Measurements from ENCODE around the gene CYP26A1.
"Not testable (repeated sequence)": the region's sequence is repeated elsewhere in the genome, so short reads cannot be mapped to it uniquely, and the experiment has no call there.

The CYP26A1 gene

GRCh38 chr10:93088466-93088865 lies 14.8 kb downstream of the CYP26A1 start:
- Histone ChIP-seq H3K4me3 (ENCODE audit: low read length) (no peak overlapping the region), H3K36me3 (ENCODE audit: control insufficient read depth, insufficient read depth, low read length) (no peaks in the 10 kb centered on the region), H3K9ac (ENCODE audit: low read length) (no peak overlapping the region), H3K9me3 (ENCODE audit: control insufficient read depth, low read length) (no peaks in the 10 kb centered on the region), H3K4me1 (ENCODE audit: control insufficient read depth, insufficient read depth, low read length) (no peaks in the 10 kb centered on the region), H3K27me3 (ENCODE audit: control insufficient read depth, insufficient read depth, low read length) (peaks cover 3% of the 10 kb centered on the region)

- Histone ChIP-seq H3K9ac (ENCODE audit: low read length) (no peak overlapping the region), H3K9me3 (ENCODE audit: control insufficient read depth, low read length) (no peaks in the 10 kb centered on the region), H3K36me3 (ENCODE audit: control insufficient read depth, insufficient read depth, low read length) (no peaks in the 10 kb centered on the region), H3K27me3 (ENCODE audit: control insufficient read depth, insufficient read depth, low read length) (peaks cover 3% of the 10 kb centered on the region), H3K4me3 (ENCODE audit: low read length) (no peak overlapping the region), H3K4me1 (ENCODE audit: control insufficient read depth, insufficient read depth, low read length) (no peaks in the 10 kb centered on the region)
Observed at GRCh38 chr10:93090619-93091018, 16.9 kb downstream of the CYP26A1 start.

- H3K27me3 ChIP-seq (ENCODE audit: control insufficient read depth, insufficient read depth, low read length), result peaks cover 3% of the 10 kb centered on the region
- no peaks in the 10 kb centered on the region for H3K36me3 ChIP-seq (ENCODE audit: control insufficient read depth, insufficient read depth, low read length)
- H3K4me3 ChIP-seq (ENCODE audit: low read length), result no peak overlapping the region
- no peaks in the 10 kb centered on the region for H3K4me1 ChIP-seq (ENCODE audit: control insufficient read depth, insufficient read depth, low read length)
- no peaks in the 10 kb centered on the region for H3K9me3 ChIP-seq (ENCODE audit: control insufficient read depth, low read length)
- no peak overlapping the region for H3K9ac ChIP-seq (ENCODE audit: low read length)
Observed at GRCh38 chr10:93091960-93092359, 18.3 kb downstream of the CYP26A1 start.

- H3K4me3 ChIP-seq (ENCODE audit: low read length), result no peak overlapping the region
Observed at GRCh38 chr10:93095225-93095624, 21.5 kb downstream of the CYP26A1 start.

GRCh38 chr10:93096901-93097300 lies 23.2 kb downstream of the CYP26A1 start:
- H3K4me1 ChIP-seq (ENCODE audit: control insufficient read depth, insufficient read depth, low read length), result no peaks in the 10 kb centered on the region
- H3K4me3 ChIP-seq (ENCODE audit: low read length), result no peak overlapping the region
- no peaks in the 10 kb centered on the region for H3K36me3 ChIP-seq (ENCODE audit: control insufficient read depth, insufficient read depth, low read length)
- no peaks in the 10 kb centered on the region for H3K9me3 ChIP-seq (ENCODE audit: control insufficient read depth, low read length)
- no peak overlapping the region for H3K9ac ChIP-seq (ENCODE audit: low read length)
- H3K27me3 ChIP-seq (ENCODE audit: control insufficient read depth, insufficient read depth, low read length), result no peaks in the 10 kb centered on the region

More at GRCh38 chr10:93095225-93095624, 21.5 kb downstream of the CYP26A1 start:
- H3K9me3 ChIP-seq (ENCODE audit: control insufficient read depth, low read length), result no peaks in the 10 kb centered on the region
- H3K36me3 ChIP-seq (ENCODE audit: control insufficient read depth, insufficient read depth, low read length), result no peaks in the 10 kb centered on the region
- no peaks in the 10 kb centered on the region for H3K4me1 ChIP-seq (ENCODE audit: control insufficient read depth, insufficient read depth, low read length)
- H3K9ac ChIP-seq (ENCODE audit: low read length), result no peak overlapping the region
- no peaks in the 10 kb centered on the region for H3K27me3 ChIP-seq (ENCODE audit: control insufficient read depth, insufficient read depth, low read length)

- Histone ChIP-seq H3K9ac (ENCODE audit: low read length) (no peak overlapping the region), H3K9me3 (ENCODE audit: control insufficient read depth, low read length) (no peaks in the 10 kb centered on the region), H3K4me1 (ENCODE audit: control insufficient read depth, insufficient read depth, low read length) (no peaks in the 10 kb centered on the region), H3K27me3 (ENCODE audit: control insufficient read depth, insufficient read depth, low read length) (no peaks in the 10 kb centered on the region), H3K4me3 (ENCODE audit: low read length) (no peak overlapping the region), H3K36me3 (ENCODE audit: control insufficient read depth, insufficient read depth, low read length) (no peaks in the 10 kb centered on the region)
Observed at GRCh38 chr10:93097386-93097785, 23.7 kb downstream of the CYP26A1 start.

GRCh38 chr10:93098816-93099215 lies 25.1 kb downstream of the CYP26A1 start:
- Histone ChIP-seq H3K9ac (ENCODE audit: low read length) (no peak overlapping the region), H3K4me1 (ENCODE audit: control insufficient read depth, insufficient read depth, low read length) (no peaks in the 10 kb centered on the region), H3K4me3 (ENCODE audit: low read length) (no peak overlapping the region), H3K27me3 (ENCODE audit: control insufficient read depth, insufficient read depth, low read length) (no peaks in the 10 kb centered on the region), H3K9me3 (ENCODE audit: control insufficient read depth, low read length) (no peaks in the 10 kb centered on the region), H3K36me3 (ENCODE audit: control insufficient read depth, insufficient read depth, low read length) (no peaks in the 10 kb centered on the region)

GRCh38 chr10:93099670-93100069 lies 26.0 kb downstream of the CYP26A1 start:
- H3K9me3 ChIP-seq (ENCODE audit: control insufficient read depth, low read length), result no peaks in the 10 kb centered on the region
- no peak overlapping the region for H3K4me3 ChIP-seq (ENCODE audit: low read length)
- H3K9ac ChIP-seq (ENCODE audit: low read length), result no peak overlapping the region
- H3K27me3 ChIP-seq (ENCODE audit: control insufficient read depth, insufficient read depth, low read length), result no peaks in the 10 kb centered on the region
- no peaks in the 10 kb centered on the region for H3K4me1 ChIP-seq (ENCODE audit: control insufficient read depth, insufficient read depth, low read length)
- H3K36me3 ChIP-seq (ENCODE audit: control insufficient read depth, insufficient read depth, low read length), result no peaks in the 10 kb centered on the region

GRCh38 chr10:93101148-93101547 lies 27.5 kb downstream of the CYP26A1 start:
- H3K4me1 ChIP-seq (ENCODE audit: control insufficient read depth, insufficient read depth, low read length); H3K27me3 ChIP-seq (ENCODE audit: control insufficient read depth, insufficient read depth, low read length); H3K4me3 ChIP-seq (ENCODE audit: low read length); H3K9me3 ChIP-seq (ENCODE audit: control insufficient read depth, low read length); H3K36me3 ChIP-seq (ENCODE audit: control insufficient read depth, insufficient read depth, low read length); H3K9ac ChIP-seq (ENCODE audit: low read length): not testable (repeated sequence)

GRCh38 chr10:93103953-93104352 lies 30.3 kb downstream of the CYP26A1 start:
- no peaks in the 10 kb centered on the region for H3K4me1 ChIP-seq (ENCODE audit: control insufficient read depth, insufficient read depth, low read length)
- H3K27me3 ChIP-seq (ENCODE audit: control insufficient read depth, insufficient read depth, low read length), result no peaks in the 10 kb centered on the region
- H3K36me3 ChIP-seq (ENCODE audit: control insufficient read depth, insufficient read depth, low read length), result no peaks in the 10 kb centered on the region
- no peaks in the 10 kb centered on the region for H3K9me3 ChIP-seq (ENCODE audit: control insufficient read depth, low read length)
- H3K9ac ChIP-seq (ENCODE audit: low read length), result no peak overlapping the region
- H3K4me3 ChIP-seq (ENCODE audit: low read length), result no peak overlapping the region

GRCh38 chr10:93106631-93107072 lies 33.0 kb downstream of the CYP26A1 start:
- Histone ChIP-seq H3K9ac (ENCODE audit: low read length) (no peak overlapping the region), H3K9me3 (ENCODE audit: control insufficient read depth, low read length) (no peaks in the 10 kb centered on the region), H3K27me3 (ENCODE audit: control insufficient read depth, insufficient read depth, low read length) (no peaks in the 10 kb centered on the region), H3K4me3 (ENCODE audit: low read length) (no peak overlapping the region), H3K36me3 (ENCODE audit: control insufficient read depth, insufficient read depth, low read length) (no peaks in the 10 kb centered on the region), H3K4me1 (ENCODE audit: control insufficient read depth, insufficient read depth, low read length) (no peaks in the 10 kb centered on the region)

GRCh38 chr10:93110472-93111146 lies 36.9 kb downstream of the CYP26A1 start:
- no peak overlapping the region for H3K4me3 ChIP-seq (ENCODE audit: low read length)
- no peak overlapping the region for H3K9ac ChIP-seq (ENCODE audit: low read length)

GRCh38 chr10:93113042-93113441 lies 39.3 kb downstream of the CYP26A1 start:
- H3K9me3 ChIP-seq (ENCODE audit: control insufficient read depth, low read length), result no peaks in the 10 kb centered on the region
- H3K9ac ChIP-seq (ENCODE audit: low read length), result no peak overlapping the region
- no peaks in the 10 kb centered on the region for H3K36me3 ChIP-seq (ENCODE audit: control insufficient read depth, insufficient read depth, low read length)
- H3K4me3 ChIP-seq (ENCODE audit: low read length), result no peak overlapping the region
- H3K27me3 ChIP-seq (ENCODE audit: control insufficient read depth, insufficient read depth, low read length), result peaks cover 5% of the 10 kb centered on the region
- H3K4me1 ChIP-seq (ENCODE audit: control insufficient read depth, insufficient read depth, low read length), result no peaks in the 10 kb centered on the region

More at GRCh38 chr10:93110472-93111146, 36.9 kb downstream of the CYP26A1 start:
- Histone ChIP-seq H3K36me3 (ENCODE audit: control insufficient read depth, insufficient read depth, low read length) (no peaks in the 10 kb centered on the region), H3K4me1 (ENCODE audit: control insufficient read depth, insufficient read depth, low read length) (no peaks in the 10 kb centered on the region), H3K27me3 (ENCODE audit: control insufficient read depth, insufficient read depth, low read length) (peaks cover 5% of the 10 kb centered on the region), H3K9me3 (ENCODE audit: control insufficient read depth, low read length) (no peaks in the 10 kb centered on the region)
